Transverse colon (tissue), 4 donors: ENCODE measurements around the gene LIMS1. TPM values are rescaled to one million over a fixed set of nuclear protein-coding genes. Genes with fewer than 3 reads are reported as not detected.

Experiments
- DNase-seq: peaks from one replicate; pipeline ENCODE4 v3.0.0-alpha.2; 2019
- H3K27ac ChIP-seq, 4 donors: fragments of 200-600 bp; sonication (generic); 2 replicates each; pipeline ENCODE4 v1.5.1; 2016 to 2018; ENCODE audit warnings: inconsistent platforms in 4 of 4
- H3K27me3 ChIP-seq: fragments of 200-600 bp; sonication (generic); 2 replicates; pipeline ENCODE4 v1.5.1; 2017; ENCODE audit warnings: inconsistent platforms
- H3K36me3 ChIP-seq, 4 donors: fragments of 200-600 bp; sonication (generic); 2 replicates each; pipeline ENCODE4 v1.5.1; 2017 to 2019; ENCODE audit warnings: inconsistent platforms in 4 of 4
- H3K4me1 ChIP-seq, 4 donors: fragments of 200-600 bp; sonication (generic); 2 replicates each; pipeline ENCODE4 v1.5.1; 2017 to 2020; ENCODE audit warnings: inconsistent platforms in 4 of 4
- H3K4me3 ChIP-seq, 4 donors: fragments of 200-600 bp; sonication (generic); 1 replicate in 1 of 4; 2 replicates in 3 of 4; pipeline versions ENCODE4 v1.5.1 to v1.6.1; 2017 to 2019; ENCODE audit warnings: inconsistent platforms in 4 of 4
- H3K9me3 ChIP-seq, 2 donors: fragments of 200-600 bp; sonication (generic); 2 replicates each; pipeline ENCODE4 v1.5.1; 2017 to 2019; ENCODE audit warnings: inconsistent platforms in 2 of 2
- EP300 ChIP-seq: sonication (generic); formaldehyde crosslinking; IDR thresholded peaks from one replicate; pipeline ENCODE4 v1.6.1; 2017; ENCODE audit warnings: antibody characterized with exemption, low read depth
- POLR2A ChIP-seq: fragments of 450-650 bp; IDR thresholded peaks from one replicate; pipeline ENCODE4 v1.6.1; 2016; ENCODE audit warnings: antibody characterized with exemption, mild to moderate bottlenecking, moderate library complexity
- POLR2AphosphoS5 ChIP-seq, 3 donors: sonication (generic); formaldehyde crosslinking; IDR thresholded peaks; one replicate each; pipeline ENCODE4 v1.6.1; 2016; ENCODE audit warnings: antibody characterized with exemption in 3 of 3
- WGBS, 2 donors: methylation state at CpG; one replicate each; pipeline ENCODE4 v1.1.5; 2018; ENCODE audit warnings: low coverage in 1 of 2; 5-methylcytosine and 5-hydroxymethylcytosine counted together
- in situ Hi-C, 4 donors: fragments of 200-750 bp; cut with MboI; loops; one replicate each; pipeline versions ENCODE4 v1.15.0 to v1.15.1; 2017; ENCODE audit warnings: low sequenced_read_pairs in 3 of 4, low pct_ligation_motif_present in 1 of 4, low pct_unique_long_range_greater_than_20kb in 1 of 4
- intact Hi-C: fragments of 100-400 bp; cut with DNase I; formaldehyde crosslinking; loops from one replicate; pipeline ENCODE4 v1.15.1; 2023; ENCODE audit warnings: low total_unique reads
- total RNA-seq, 4 donors: library from RNA; depleted of rRNA; stranded (reverse); fragments of >200 nt; gene quantifications; one replicate each; pipeline ENCODE4 v1.1.0, GENCODE V29; 2016
- TF ChIP-seq, protein P1 (sequence below), 5 experiments: fragments of 200-600 bp in 3 of 5; fragments of 450-650 bp in 2 of 5; sonication (generic) in 3 of 5; IDR thresholded peaks; 1 replicate in 2 of 5; 2 replicates in 3 of 5; pipeline ENCODE4 v1.5.1; 2016 to 2017; ENCODE audit warnings: antibody characterized with exemption in 5 of 5, inconsistent platforms in 3 of 5, mild to moderate bottlenecking in 2 of 5, moderate library complexity in 1 of 5

The LIMS1 gene
- total RNA-seq, 4 donors from 2014 or later, result 4.5 to 41.0 (median 24.1) TPM

DNA sequence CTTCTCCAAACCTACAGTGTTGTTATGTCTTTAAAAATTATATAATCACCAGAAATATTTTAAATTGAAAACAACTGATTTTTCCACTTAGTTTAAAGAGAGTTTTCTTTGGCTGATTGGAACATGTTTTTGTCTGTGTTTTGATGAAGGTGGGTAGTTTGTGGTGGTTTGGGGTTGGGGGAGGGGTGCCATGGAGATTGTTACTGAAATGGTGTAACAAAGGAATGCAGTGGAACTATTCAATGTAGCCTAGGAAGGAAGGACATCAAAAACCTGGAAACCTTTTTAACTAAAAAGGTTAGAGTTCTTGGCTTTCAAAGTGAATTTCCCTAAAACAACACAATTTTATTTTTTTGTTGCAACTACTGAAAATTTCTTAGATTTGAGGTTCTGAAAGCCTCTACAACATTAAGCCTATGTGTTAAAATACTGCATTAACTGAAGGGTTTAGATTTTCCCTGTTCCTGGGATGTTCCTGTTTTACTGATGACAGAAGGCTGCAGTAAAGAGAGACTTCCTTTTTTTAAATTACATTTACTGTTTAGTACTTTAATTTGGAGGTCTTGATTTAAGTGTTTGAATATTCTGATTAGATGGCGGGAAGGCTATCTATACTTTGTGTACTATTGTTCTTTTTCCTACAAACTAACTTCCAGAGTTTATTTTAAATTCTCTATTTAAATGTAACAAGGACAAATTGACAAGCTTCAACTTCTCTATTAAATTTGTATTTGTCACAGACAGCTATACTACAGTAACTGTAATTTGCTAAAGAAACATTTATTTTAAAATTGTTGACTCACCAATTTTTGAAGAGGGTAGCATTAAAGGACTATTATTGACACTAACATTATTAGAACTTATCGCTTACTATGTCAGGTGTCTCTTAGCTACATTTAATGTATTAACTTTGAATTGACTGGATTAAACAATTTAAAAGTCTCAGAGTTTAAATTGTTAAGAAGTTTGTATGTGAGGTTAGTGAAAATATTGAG is 87.7 kb downstream of the LIMS1 start:
- WGBS, 2 donors, result 90 to 96% methylated on average over 2 of the region's 2 CpGs
- Histone ChIP-seq H3K36me3 (no peaks in the 10 kb centered on the region), H3K27ac (peak overlapping the region; percentile 34 to 62 (median 51)), H3K4me3 (peak overlapping the region in 1 of 4 donors; percentile 29), H3K27me3 (no peaks in the 10 kb centered on the region), H3K4me1 (peaks cover 8 to 64% (median 20%) of the 10 kb centered on the region in 4 donors), H3K9me3 (no peaks in the 10 kb centered on the region)
- intact Hi-C loops (no loop called here), in situ Hi-C loops (loop anchor here in 1 of 4 donors (25.0 kb wide), 1 partner anchor 90 kb away; the partner anchor contains the start of gene RANBP2)
- no peak for DNase-seq
- TF ChIP-seq EP300 (no peak), POLR2AphosphoS5 (IDR thresholded peaks at IDR 0.05) (no peak), POLR2A (no peak)
- TF ChIP-seq, protein P1, sequence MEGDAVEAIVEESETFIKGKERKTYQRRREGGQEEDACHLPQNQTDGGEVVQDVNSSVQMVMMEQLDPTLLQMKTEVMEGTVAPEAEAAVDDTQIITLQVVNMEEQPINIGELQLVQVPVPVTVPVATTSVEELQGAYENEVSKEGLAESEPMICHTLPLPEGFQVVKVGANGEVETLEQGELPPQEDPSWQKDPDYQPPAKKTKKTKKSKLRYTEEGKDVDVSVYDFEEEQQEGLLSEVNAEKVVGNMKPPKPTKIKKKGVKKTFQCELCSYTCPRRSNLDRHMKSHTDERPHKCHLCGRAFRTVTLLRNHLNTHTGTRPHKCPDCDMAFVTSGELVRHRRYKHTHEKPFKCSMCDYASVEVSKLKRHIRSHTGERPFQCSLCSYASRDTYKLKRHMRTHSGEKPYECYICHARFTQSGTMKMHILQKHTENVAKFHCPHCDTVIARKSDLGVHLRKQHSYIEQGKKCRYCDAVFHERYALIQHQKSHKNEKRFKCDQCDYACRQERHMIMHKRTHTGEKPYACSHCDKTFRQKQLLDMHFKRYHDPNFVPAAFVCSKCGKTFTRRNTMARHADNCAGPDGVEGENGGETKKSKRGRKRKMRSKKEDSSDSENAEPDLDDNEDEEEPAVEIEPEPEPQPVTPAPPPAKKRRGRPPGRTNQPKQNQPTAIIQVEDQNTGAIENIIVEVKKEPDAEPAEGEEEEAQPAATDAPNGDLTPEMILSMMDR (IDR thresholded peaks at IDR 0.05), result no peak

DNA sequence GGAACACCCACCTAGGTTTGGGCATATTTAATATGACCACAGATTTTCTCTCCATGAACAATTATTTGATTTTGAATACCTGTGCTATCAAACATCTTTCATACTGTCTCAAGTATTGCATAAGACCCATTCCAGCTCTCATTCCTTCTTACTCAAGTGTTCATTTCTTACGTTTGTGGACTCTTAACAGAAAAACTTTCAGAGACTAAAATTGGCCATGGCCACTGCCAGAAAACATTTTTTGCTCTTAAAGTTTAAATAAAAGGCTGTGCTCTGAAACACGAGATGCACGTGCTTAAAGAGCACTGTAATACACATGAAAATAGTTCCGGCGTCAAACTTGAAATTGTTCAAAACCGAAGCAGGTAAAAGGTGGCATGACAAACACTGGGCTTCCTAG is 89.3 kb downstream of the LIMS1 start:
- 25 to 51% methylated on average over 6 of the region's 6 CpGs for WGBS, 2 donors
- Histone ChIP-seq H3K9me3 (no peaks in the 10 kb centered on the region), H3K27me3 (no peaks in the 10 kb centered on the region), H3K4me3 (no peak overlapping the region), H3K4me1 (peaks cover 8 to 47% (median 13%) of the 10 kb centered on the region in 4 donors), H3K27ac (peak overlapping the region in 3 of 4 donors; percentile 0 to 24 (median 23)), H3K36me3 (no peaks in the 10 kb centered on the region)
- intact Hi-C loops, result no loop called here
- TF ChIP-seq EP300 (no peak), POLR2A (no peak), POLR2AphosphoS5 (IDR thresholded peaks at IDR 0.05) (no peak)
- TF ChIP-seq, protein P1 (IDR thresholded peaks at IDR 0.05), result no peak
- no peak for DNase-seq
- in situ Hi-C loops, result loop anchor here in 1 of 4 donors (25.0 kb wide), 1 partner anchor 89 kb away; the partner anchor contains the start of gene RANBP2

- TF ChIP-seq EP300, result no peak
- no peak for TF ChIP-seq POLR2AphosphoS5 (IDR thresholded peaks at IDR 0.05)
- TF ChIP-seq POLR2A, result no peak
- TF ChIP-seq, protein P1 (IDR thresholded peaks at IDR 0.05), result no peak
- H3K27me3 ChIP-seq, result no peaks in the 10 kb centered on the region
- in situ Hi-C loops, result no loop called here
- peaks cover 8 to 39% (median 11%) of the 10 kb centered on the region in 4 donors for H3K4me1 ChIP-seq
- DNase-seq, result no peak
- H3K9me3 ChIP-seq, result no peaks in the 10 kb centered on the region
- H3K27ac ChIP-seq, result no peak overlapping the region
- no peaks in the 10 kb centered on the region for H3K36me3 ChIP-seq
- intact Hi-C loops, result no loop called here
- no peak overlapping the region for H3K4me3 ChIP-seq
- WGBS, 2 donors, result 88 to 97% methylated on average over 3 to 5 of the region's 5 CpGs
Measured at GRCh38 chr2:108625186-108625827, 91.0 kb downstream of the LIMS1 start.

GRCh38 chr2:108625828-108626195 is 91.5 kb downstream of the LIMS1 start:
- TF ChIP-seq, protein P1 (IDR thresholded peaks at IDR 0.05), result no peak
- TF ChIP-seq POLR2AphosphoS5 (IDR thresholded peaks at IDR 0.05), result no peak
- TF ChIP-seq POLR2A, result no peak
- TF ChIP-seq EP300, result no peak

More at GRCh38 chr2:108625828-108626195, 91.5 kb downstream of the LIMS1 start:
- no peaks in the 10 kb centered on the region for H3K9me3 ChIP-seq
- H3K4me1 ChIP-seq, result peaks cover 8 to 39% (median 10%) of the 10 kb centered on the region in 4 donors
- H3K36me3 ChIP-seq, result no peaks in the 10 kb centered on the region
- intact Hi-C loops, result no loop called here
- no peak overlapping the region for H3K4me3 ChIP-seq
- H3K27me3 ChIP-seq, result no peaks in the 10 kb centered on the region
- in situ Hi-C loops, result no loop called here
- WGBS, 2 donors, result 72 to 75% methylated on average over 2 of the region's 2 CpGs
- no peak overlapping the region for H3K27ac ChIP-seq
- no peak for DNase-seq
